GM19455 (cell line): ENCODE data around the gene TPK1.
"Not testable (repeated sequence)": the region's sequence is repeated elsewhere in the genome, so short reads cannot be mapped to it uniquely, and the experiment has no call there.

Experiments used
- ATAC-seq: cut with Tn5 transposase; IDR thresholded peaks from one replicate; pipeline ENCODE4 v1.9.1; 2021; ENCODE audit not compliant: unreplicated experiment

TPK1 gene

GRCh38 chr7:144824360-144824759, 11.5 kb downstream of the TPK1 start:
- no peak for ATAC-seq

GRCh38 chr7:144822223-144822622, 13.6 kb downstream of the TPK1 start:
- ATAC-seq, result no peak

- ATAC-seq, result peak; percentile 29
These were observed 14.8 kb downstream of the TPK1 start for GRCh38 chr7:144821067-144821466.

- no peak for ATAC-seq
These were observed 15.3 kb downstream of the TPK1 start for GRCh38 chr7:144820552-144820951.

GRCh38 chr7:144819566-144819965, 16.3 kb downstream of the TPK1 start:
- ATAC-seq, result no peak

GRCh38 chr7:144818511-144818910, 17.3 kb downstream of the TPK1 start:
- ATAC-seq, result peak; percentile 54

GRCh38 chr7:144817001-144817400, 18.9 kb downstream of the TPK1 start:
- ATAC-seq, result no peak

GRCh38 chr7:144814299-144814698, 21.6 kb downstream of the TPK1 start:
- no peak for ATAC-seq

GRCh38 chr7:144812379-144813283, 23.2 kb downstream of the TPK1 start:
- ATAC-seq, result peak; percentile 64

GRCh38 chr7:144805627-144806239, 30.1 kb downstream of the TPK1 start:
- ATAC-seq, result no peak

- not testable (repeated sequence) for ATAC-seq
These were observed 35.0 kb downstream of the TPK1 start for GRCh38 chr7:144800678-144801436.

GRCh38 chr7:144796919-144797318, 38.9 kb downstream of the TPK1 start:
- no peak for ATAC-seq

- no peak for ATAC-seq
These were observed 43.8 kb downstream of the TPK1 start for GRCh38 chr7:144792050-144792449.

GRCh38 chr7:144791488-144791887, 44.4 kb downstream of the TPK1 start:
- no peak for ATAC-seq

GRCh38 chr7:144787127-144787526, 48.7 kb downstream of the TPK1 start:
- ATAC-seq, result no peak

- ATAC-seq, result no peak
These were observed 49.3 kb downstream of the TPK1 start for GRCh38 chr7:144786522-144786921.

GRCh38 chr7:144786079-144786478, 49.8 kb downstream of the TPK1 start:
- ATAC-seq, result no peak

- ATAC-seq, result no peak
These were observed 50.3 kb downstream of the TPK1 start for GRCh38 chr7:144785521-144785920.

- no peak for ATAC-seq
These were observed 50.9 kb downstream of the TPK1 start for GRCh38 chr7:144784943-144785342.

- ATAC-seq, result no peak
These were observed 51.4 kb downstream of the TPK1 start for GRCh38 chr7:144784441-144784840.

- no peak for ATAC-seq
These were observed 53.0 kb downstream of the TPK1 start for GRCh38 chr7:144782883-144783282.
